ENCODE data around the gene PIH1D1. TPM values are rescaled to one million over a fixed set of nuclear protein-coding genes. Genes with fewer than 3 reads are reported as not detected.

The PIH1D1 gene
- total and polyA plus RNA-seq, 10 of the 15 experiments (the other 5 are each of a cell fraction or from before 2014, with no cell fraction given), result 16.1 to 153 (median 106) TPM

DNA sequence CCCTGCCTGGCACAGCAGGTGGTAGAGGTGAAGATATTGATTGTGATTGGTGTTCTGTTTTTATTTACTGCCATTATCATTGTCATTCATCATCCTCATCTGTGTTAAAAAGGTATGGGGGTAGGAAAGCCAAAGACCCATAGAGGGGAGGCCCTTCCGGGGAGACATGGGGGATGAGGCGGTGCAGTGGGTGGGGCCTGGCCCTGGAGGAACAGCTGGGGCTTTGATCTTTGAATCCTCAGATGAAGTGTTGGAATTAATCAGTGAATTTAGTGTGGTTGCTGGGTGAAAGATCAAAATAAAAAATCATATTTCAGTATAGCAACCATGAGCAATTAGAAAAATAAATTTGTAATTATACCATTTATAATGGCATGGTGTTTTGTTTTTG lies 35.8 kb downstream of the PIH1D1 start (continued):
- no peak for TF ChIP-seq WRNIP1 (IDR thresholded peaks at IDR 0.05; ENCODE audit: borderline replicate concordance, low read depth, low read length)
- TF ChIP-seq NFYA (IDR thresholded peaks at IDR 0.05; ENCODE audit: borderline replicate concordance, low read depth, low read length), result no peak

DNA sequence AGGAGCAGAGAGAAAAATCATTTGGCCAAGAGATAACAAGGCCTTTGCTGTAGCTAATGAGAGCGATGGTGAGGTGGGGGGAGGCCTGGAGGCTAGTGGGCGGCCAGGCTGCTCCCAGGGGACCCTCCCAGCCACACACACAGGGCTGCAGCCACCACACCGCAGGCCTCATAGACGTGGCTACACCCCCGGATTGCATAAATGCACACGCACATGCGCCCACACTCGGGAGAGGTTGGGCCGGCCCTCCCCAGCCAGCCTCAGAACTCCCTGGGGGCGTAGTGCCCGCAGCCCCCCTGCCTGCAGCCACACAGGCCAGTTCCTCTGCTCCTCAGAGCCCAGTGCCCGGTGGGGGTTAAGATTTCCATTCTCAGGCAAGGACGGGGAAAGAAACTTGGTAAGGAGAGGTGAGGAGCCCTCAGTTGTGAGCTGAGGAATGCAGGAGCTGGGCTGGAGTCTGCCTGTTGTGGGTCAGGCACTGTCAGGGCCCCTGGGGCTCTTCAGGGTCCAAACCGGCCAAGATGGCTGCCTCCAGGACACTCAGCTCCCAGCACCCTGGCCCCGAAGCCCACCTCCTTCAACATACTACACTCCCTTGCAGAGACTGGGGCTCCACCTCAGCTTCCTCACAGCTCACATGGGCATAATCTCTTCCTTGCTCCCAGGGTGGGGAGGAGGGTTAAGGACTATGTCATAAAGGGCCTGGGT lies 36.4 kb downstream of the PIH1D1 start:
- ChIA-PET CTCF (interaction anchor here (0.7 to 3.8 kb wide), 7 partner anchors 9 to 189 kb away, joined by 3 to 19 read pairs (median 3); partner anchors contain the start of gene FLT3LG), POLR2A (interaction anchor here (0.6 to 1.3 kb wide), 3 partner anchors 14 to 530 kb away, joined by 4 to 6 read pairs (median 4); partner anchors contain the start of gene ALDH16A1), SMC1A (ENCODE audit: uncharacterized antibody, unreplicated experiment) (interaction anchor here (1.1 to 2.1 kb wide), 4 partner anchors 9 to 25 kb away, joined by 3 to 4 read pairs (median 4); partner anchors contain the start of gene GFY), RAD21 (ENCODE audit: unreplicated experiment) (interaction anchor here (0.7 to 1.6 kb wide), 7 partner anchors 9 to 91 kb away, joined by 3 read pairs; no protein-coding TSS in a partner anchor)
- BruUV-seq (replicated peaks), result no TSS peak
- no peaks in the 10 kb centered on the region for H4K20me1 ChIP-seq (ENCODE audit: control insufficient read depth, insufficient read depth)
- H3K4me3 ChIP-seq, result no peak overlapping the region
- H3K4me1 ChIP-seq (ENCODE audit: control insufficient read depth, insufficient read depth, low read length), result 0 out of 2 replicates have a peak, but pooled peaks cover 3% of the 10 kb centered on the region
- no peaks in the 10 kb centered on the region for H3K36me3 ChIP-seq (ENCODE audit: control insufficient read depth in 2 of 2, insufficient read depth in 2 of 2, low read length in 1 of 2)
- DNase-seq (ENCODE audit: low read depth, low spot score) (peak; percentile 41), FAIRE-seq (peak; percentile 61), ATAC-seq (peak; percentile 91)
- no peak overlapping the region for H3K9ac ChIP-seq (ENCODE audit: control insufficient read depth, insufficient read depth, low read length)
- in situ Hi-C loops (cut with MboI), result no loop called here
- 2% methylated on average over 15 of the region's 15 CpGs for WGBS (ENCODE audit: insufficient coverage, insufficient replicate concordance, low lambda C conversion rate, missing lambda C conversion rate)
- peaks cover 1 to 8% of the 10 kb centered on the region in 2 experiments; a peak in 3 of 4 replicates for H3K27me3 ChIP-seq (replicated peaks in 1 of 2; ENCODE audit: control insufficient read depth in 2 of 2, insufficient read depth in 2 of 2, low read length in 1 of 2)
- intact Hi-C loops (cut with micrococcal nuclease; ENCODE audit: unreplicated experiment), result no loop called here
- H3K4me2 ChIP-seq (ENCODE audit: control insufficient read depth, insufficient read depth), result no peak overlapping the region
- H3K9me3 ChIP-seq (replicated peaks; ENCODE audit: control insufficient read depth, insufficient read depth, low read length), result no peaks in the 10 kb centered on the region
- no peak overlapping the region for H3K27ac ChIP-seq (ENCODE audit: control insufficient read depth, insufficient read depth)
- H2AFZ ChIP-seq (ENCODE audit: control insufficient read depth, low read depth, low read length), result peak overlapping the region; percentile 52
- H3K79me2 ChIP-seq (ENCODE audit: control insufficient read depth, insufficient read depth, low read length), result no peaks in the 10 kb centered on the region
- TF ChIP-seq, protein P1, sequence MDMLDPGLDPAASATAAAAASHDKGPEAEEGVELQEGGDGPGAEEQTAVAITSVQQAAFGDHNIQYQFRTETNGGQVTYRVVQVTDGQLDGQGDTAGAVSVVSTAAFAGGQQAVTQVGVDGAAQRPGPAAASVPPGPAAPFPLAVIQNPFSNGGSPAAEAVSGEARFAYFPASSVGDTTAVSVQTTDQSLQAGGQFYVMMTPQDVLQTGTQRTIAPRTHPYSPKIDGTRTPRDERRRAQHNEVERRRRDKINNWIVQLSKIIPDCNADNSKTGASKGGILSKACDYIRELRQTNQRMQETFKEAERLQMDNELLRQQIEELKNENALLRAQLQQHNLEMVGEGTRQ (IDR thresholded peaks at IDR 0.05; ENCODE audit: borderline replicate concordance, low read depth, low read length), result no peak
- TF ChIP-seq RB1 (IDR thresholded peaks at IDR 0.05; ENCODE audit: borderline replicate concordance) (peak; percentile 93; the same call in 1 of the 2 replicates), SUPT20H (IDR thresholded peaks at IDR 0.05; ENCODE audit: borderline replicate concordance, control insufficient read depth, low read depth, low read length) (no peak), RBBP5 (conservative IDR thresholded peaks at IDR 0.05) (no peak), EZH2 (IDR thresholded peaks at IDR 0.05; ENCODE audit: borderline replicate concordance, control insufficient read depth, low read depth, low read length) (no peak), NR2C1 (IDR thresholded peaks at IDR 0.05) (no peak), NFXL1 (IDR thresholded peaks at IDR 0.05; ENCODE audit: borderline replicate concordance) (no peak), CEBPB (IDR thresholded peaks at IDR 0.05; ENCODE audit: borderline replicate concordance in 1 of 2, low read depth in 2 of 2, low read length in 2 of 2) (no peak), NFYB (IDR thresholded peaks at IDR 0.05; ENCODE audit: insufficient read depth, low read depth, low read length) (no peak), PAX5 (IDR thresholded peaks at IDR 0.05; ENCODE audit: borderline replicate concordance, low read depth, low read length) (peak; percentile 98)
- TF ChIP-seq, protein P2, sequence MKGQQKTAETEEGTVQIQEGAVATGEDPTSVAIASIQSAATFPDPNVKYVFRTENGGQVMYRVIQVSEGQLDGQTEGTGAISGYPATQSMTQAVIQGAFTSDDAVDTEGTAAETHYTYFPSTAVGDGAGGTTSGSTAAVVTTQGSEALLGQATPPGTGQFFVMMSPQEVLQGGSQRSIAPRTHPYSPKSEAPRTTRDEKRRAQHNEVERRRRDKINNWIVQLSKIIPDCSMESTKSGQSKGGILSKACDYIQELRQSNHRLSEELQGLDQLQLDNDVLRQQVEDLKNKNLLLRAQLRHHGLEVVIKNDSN (IDR thresholded peaks at IDR 0.05; ENCODE audit: borderline replicate concordance, extremely low read length, insufficient read depth, low read depth, low read length), result no peak
- TF ChIP-seq, protein P3, sequence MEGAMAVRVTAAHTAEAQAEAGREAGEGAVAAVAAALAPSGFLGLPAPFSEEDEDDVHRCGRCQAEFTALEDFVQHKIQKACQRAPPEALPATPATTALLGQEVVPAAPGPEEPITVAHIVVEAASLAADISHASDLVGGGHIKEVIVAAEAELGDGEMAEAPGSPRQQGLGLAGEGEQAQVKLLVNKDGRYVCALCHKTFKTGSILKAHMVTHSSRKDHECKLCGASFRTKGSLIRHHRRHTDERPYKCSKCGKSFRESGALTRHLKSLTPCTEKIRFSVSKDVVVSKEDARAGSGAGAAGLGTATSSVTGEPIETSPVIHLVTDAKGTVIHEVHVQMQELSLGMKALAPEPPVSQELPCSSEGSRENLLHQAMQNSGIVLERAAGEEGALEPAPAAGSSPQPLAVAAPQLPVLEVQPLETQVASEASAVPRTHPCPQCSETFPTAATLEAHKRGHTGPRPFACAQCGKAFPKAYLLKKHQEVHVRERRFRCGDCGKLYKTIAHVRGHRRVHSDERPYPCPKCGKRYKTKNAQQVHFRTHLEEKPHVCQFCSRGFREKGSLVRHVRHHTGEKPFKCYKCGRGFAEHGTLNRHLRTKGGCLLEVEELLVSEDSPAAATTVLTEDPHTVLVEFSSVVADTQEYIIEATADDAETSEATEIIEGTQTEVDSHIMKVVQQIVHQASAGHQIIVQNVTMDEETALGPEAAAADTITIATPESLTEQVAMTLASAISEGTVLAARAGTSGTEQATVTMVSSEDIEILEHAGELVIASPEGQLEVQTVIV (IDR thresholded peaks at IDR 0.05; ENCODE audit: borderline replicate concordance, partially characterized antibody), result no peak
